Epithelial cell of esophagus (primary cell): ENCODE data around the gene NCF4.

Experiments used
- DNase-seq: peaks from one replicate; pipeline ENCODE4 v3.0.0; 2010; ENCODE audit warnings: low read depth
- H3K4me3 ChIP-seq: 2 replicates; pipeline ENCODE4 v1.5.1; 2011; ENCODE audit warnings: mild to moderate bottlenecking, low read length, control low read depth
- CTCF ChIP-seq: IDR thresholded peaks from 2 replicates; pipeline ENCODE4 v1.5.1; 2011; ENCODE audit warnings: low read depth, mild to moderate bottlenecking, low read length, control low read depth, inconsistent platforms; ENCODE audit not compliant: insufficient read depth; ENCODE audit errors: missing control alignments

NCF4 gene

GRCh38 chr22:36838119-36839030 is 22.4 kb upstream of the NCF4 start:
- no peak for TF ChIP-seq CTCF
- no peak for DNase-seq
- H3K4me3 ChIP-seq: no peak overlapping the region

DNA sequence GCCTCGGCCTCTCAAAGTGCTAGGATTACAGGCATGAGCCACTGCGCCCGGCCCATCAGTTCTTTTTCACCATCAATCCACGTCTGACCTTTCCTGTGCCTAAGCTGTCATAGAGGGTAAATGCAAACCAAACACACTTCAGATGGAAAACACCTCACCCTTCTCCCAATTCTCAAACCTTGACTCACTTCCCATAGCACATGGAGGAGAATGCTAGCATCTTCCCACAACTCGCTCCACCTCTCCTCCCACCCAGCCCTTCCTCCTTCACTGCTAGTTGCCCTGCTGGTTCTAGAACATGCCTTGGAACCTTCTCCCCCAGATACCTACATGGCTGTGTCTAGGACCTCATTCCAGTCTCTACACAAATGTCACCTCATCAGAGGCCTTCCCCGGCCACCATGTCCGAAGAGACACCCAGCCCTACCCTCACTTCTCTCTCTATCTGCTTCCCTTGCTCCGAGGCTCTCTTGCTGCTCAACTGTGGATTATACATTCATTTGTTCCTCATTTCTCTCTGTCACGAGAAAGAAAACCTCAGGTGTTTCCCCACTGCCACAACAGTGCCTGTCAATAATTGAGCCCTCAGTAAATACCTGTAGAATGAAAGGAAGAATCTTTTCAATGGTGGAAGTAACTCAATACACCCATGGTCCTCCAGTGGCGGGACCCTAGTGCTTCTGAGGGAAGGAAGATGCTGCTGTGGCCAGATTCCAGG is 21.3 kb upstream of the NCF4 start:
- DNase-seq: peak; percentile 61
- TF ChIP-seq CTCF: no peak
- H3K4me3 ChIP-seq: no peak overlapping the region

DNA sequence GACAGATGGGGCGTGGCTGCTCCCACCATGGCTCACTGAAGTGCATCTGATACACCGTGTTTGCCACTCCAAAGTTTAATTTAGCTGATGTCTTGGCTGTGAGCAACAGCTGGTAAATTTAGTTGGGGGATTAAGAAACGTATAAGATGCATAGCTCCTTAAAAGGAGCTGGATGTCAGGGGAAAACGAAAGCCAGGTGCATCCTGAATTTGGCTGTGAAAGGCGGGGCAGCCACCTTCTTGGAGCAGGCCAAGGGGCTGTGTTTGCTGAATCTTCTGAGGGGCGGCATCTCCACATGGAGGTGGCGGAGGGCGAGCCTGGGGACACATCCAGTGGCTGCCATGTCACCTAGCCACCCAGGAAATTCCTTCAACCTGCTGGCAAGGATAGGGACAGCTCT is 20.7 kb upstream of the NCF4 start:
- H3K4me3 ChIP-seq: no peak overlapping the region
- no peak for DNase-seq
- no peak for TF ChIP-seq CTCF

DNA sequence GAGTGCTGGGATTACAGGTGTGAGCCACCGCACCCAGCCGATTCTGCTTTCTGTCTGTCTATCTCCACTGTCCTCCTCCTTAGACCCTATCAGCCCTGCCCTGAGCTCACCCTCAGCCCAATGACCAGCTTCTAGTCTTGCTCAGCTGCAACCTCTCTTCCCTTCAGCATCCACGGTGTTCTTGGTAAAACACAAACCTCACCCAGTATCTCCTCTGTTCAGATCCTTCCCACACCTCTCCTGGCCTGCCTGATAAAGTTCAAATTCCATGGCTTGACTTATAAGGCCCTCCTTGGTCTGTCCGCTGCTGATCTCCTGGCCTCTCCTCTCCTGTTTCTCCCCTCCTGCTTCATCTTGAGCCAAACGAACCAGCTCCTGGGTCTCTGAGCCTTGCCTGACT is 14.5 kb upstream of the NCF4 start:
- no peak for TF ChIP-seq CTCF
- no peak overlapping the region for H3K4me3 ChIP-seq
- DNase-seq: no peak

DNA sequence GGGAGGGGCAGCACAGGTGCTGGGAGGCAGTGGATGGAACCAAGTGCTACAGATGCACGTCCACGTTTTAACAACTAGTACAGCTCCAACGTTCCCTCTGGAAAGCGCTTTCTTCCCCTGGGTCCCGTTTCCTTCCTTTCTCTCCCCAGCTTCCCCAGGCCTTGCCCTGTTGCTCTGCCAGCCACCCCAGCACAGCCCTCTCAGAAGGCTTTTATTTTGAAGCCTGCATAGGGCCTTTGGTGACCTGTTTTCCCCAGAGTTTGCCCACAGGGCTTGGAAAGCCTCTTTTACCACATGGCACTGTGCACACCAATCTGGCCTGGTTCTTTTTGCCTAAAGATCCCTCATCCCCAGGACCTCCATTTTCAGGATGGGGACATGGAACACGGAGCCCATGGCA is 13.9 kb upstream of the NCF4 start:
- H3K4me3 ChIP-seq: no peak overlapping the region
- no peak for DNase-seq
- TF ChIP-seq CTCF: no peak

GRCh38 chr22:36850056-36850455 is 10.8 kb upstream of the NCF4 start:
- no peak for TF ChIP-seq CTCF
- H3K4me3 ChIP-seq: no peak overlapping the region
- no peak for DNase-seq

DNA sequence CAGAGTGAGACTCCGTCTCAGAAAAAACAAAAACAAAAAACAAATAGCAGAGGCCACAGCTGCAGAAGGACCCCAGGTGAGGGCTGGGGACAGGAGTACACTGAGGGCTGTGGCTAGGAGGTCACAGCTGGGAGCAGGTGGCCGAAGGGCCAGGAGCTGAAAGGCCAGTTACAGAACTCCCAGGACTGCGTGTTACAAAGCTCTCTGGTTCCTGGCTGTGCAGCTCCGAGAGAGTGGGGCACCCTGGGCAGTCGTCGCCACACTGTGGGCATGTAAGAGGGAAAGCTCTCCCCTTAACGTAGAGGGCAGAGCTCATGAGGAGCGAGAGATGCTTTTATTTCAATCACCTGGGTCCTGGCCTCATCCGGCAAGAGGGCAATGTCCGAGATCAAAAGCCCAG is 10.1 kb upstream of the NCF4 start:
- H3K4me3 ChIP-seq: no peak overlapping the region
- no peak for TF ChIP-seq CTCF
- no peak for DNase-seq
